GM23338 (cell line): ENCODE data around the gene SCTR.

Experiments used
- CREB1 ChIP-seq: fragments of 250-450 bp; sonication (Bioruptor Pico); IDR thresholded peaks from 2 replicates; pipeline ENCODE4 v1.5.0; 2020; ENCODE audit warnings: low read depth, mild to moderate bottlenecking, moderate library complexity
- ETS1 ChIP-seq: IDR thresholded peaks from 2 replicates; pipeline ENCODE4 v1.6.1; 2016; ENCODE audit warnings: antibody characterized with exemption
- EZH2 ChIP-seq: fragments of 200-600 bp; sonication (generic); IDR thresholded peaks from one replicate; pipeline ENCODE4 v1.8.0; 2017; ENCODE audit warnings: antibody characterized with exemption, mild to moderate bottlenecking, low read depth; ENCODE audit not compliant: unreplicated experiment
- EZH2phosphoT487 ChIP-seq: fragments of 200-600 bp; sonication (generic); IDR thresholded peaks from one replicate; pipeline ENCODE4 v1.8.1; 2018; ENCODE audit warnings: antibody characterized with exemption; ENCODE audit not compliant: unreplicated experiment
- POLR2AphosphoS5 ChIP-seq: IDR thresholded peaks from 2 replicates; pipeline ENCODE4 v1.6.1; 2016; ENCODE audit warnings: antibody characterized with exemption, low read depth
- TF ChIP-seq, protein P1 (sequence below), 2 experiments: fragments of 200-600 bp in 1 of 2; sonication (generic) in 1 of 2; conservative IDR thresholded peaks; 2 replicates each; pipeline versions ENCODE4 v1.5.1 to v1.6.1; 2016 to 2017; ENCODE audit warnings: antibody characterized with exemption in 2 of 2, low read depth in 2 of 2, mild to moderate bottlenecking in 2 of 2, moderate library complexity in 1 of 2

DNA sequence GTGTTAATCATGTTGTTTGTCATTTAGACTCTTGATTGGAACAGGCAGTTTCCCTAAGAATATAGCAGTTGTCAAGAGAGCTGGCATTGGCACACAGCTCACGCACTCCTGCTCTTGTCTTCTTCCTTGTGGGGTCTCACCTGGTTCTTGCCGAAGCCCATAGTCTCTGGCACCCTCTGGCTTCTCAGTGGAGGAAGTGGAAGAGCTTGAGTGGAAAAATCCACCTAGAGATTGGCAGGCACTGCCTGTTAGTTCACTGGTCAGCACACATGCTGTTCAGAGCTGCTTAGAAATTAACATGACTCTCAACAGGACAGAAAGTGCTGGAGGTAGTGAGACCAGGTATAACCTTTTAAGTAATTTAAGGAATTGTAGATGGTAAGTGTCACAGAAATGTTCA lies 28.3 kb downstream of the SCTR start:
- TF ChIP-seq, protein P1, sequence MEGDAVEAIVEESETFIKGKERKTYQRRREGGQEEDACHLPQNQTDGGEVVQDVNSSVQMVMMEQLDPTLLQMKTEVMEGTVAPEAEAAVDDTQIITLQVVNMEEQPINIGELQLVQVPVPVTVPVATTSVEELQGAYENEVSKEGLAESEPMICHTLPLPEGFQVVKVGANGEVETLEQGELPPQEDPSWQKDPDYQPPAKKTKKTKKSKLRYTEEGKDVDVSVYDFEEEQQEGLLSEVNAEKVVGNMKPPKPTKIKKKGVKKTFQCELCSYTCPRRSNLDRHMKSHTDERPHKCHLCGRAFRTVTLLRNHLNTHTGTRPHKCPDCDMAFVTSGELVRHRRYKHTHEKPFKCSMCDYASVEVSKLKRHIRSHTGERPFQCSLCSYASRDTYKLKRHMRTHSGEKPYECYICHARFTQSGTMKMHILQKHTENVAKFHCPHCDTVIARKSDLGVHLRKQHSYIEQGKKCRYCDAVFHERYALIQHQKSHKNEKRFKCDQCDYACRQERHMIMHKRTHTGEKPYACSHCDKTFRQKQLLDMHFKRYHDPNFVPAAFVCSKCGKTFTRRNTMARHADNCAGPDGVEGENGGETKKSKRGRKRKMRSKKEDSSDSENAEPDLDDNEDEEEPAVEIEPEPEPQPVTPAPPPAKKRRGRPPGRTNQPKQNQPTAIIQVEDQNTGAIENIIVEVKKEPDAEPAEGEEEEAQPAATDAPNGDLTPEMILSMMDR (conservative IDR thresholded peaks at IDR 0.05; ENCODE audit: low read depth in 2 of 2), result peak in 1 of 2 experiments; percentile 31; a peak in 2 of 4 replicates
- TF ChIP-seq EZH2 (no peak), CREB1 (CRISPR knock-in tag) (no peak), POLR2AphosphoS5 (no peak), EZH2phosphoT487 (no peak), ETS1 (no peak)
